Right lobe of liver (tissue), 6 donors: ENCODE measurements around the gene KDELR3. TPM values are rescaled to one million over a fixed set of nuclear protein-coding genes. Genes with fewer than 3 reads are reported as not detected.

Experiments used
- ATAC-seq, 4 donors: fragments of 200-7000 bp; cut with Tn5 transposase; one replicate each; pipeline ENCODE4 v1.9.1; 2020; ENCODE audit warnings: mild to moderate bottlenecking in 4 of 4, moderate library complexity in 4 of 4
- DNase-seq, 3 donors: peaks; one replicate each; pipeline ENCODE4 v3.0.0-alpha.2; 2020
- H3K27ac ChIP-seq, 3 donors: fragments of 200-600 bp; one replicate each; pipeline ENCODE4 v1.8.0; 2022
- H3K27me3 ChIP-seq, 2 donors: fragments of 200-600 bp; one replicate each; pipeline ENCODE4 v1.8.0; 2022
- H3K36me3 ChIP-seq, 4 donors: fragments of 200-600 bp; sonication (generic) in 1 of 4; one replicate each; pipeline versions ENCODE4 v1.5.1 to v1.8.0; 2017 to 2022; ENCODE audit warnings: control low read depth in 1 of 4
- H3K4me1 ChIP-seq, 4 donors: fragments of 200-600 bp; sonication (generic) in 1 of 4; one replicate each; pipeline versions ENCODE4 v1.5.1 to v1.8.0; 2017 to 2022; ENCODE audit warnings: control low read depth in 1 of 4
- H3K4me3 ChIP-seq, 3 donors: fragments of 200-600 bp; one replicate each; pipeline ENCODE4 v1.8.0; 2022
- H3K9me3 ChIP-seq, 4 donors: fragments of 200-600 bp; sonication (generic) in 1 of 4; one replicate each; pipeline versions ENCODE4 v1.5.1 to v1.8.0; 2017 to 2022; ENCODE audit warnings: control low read depth in 1 of 4
- POLR2A ChIP-seq: fragments of 450-650 bp; IDR thresholded peaks from one replicate; pipeline ENCODE4 v1.6.1; 2017; ENCODE audit warnings: antibody characterized with exemption, mild to moderate bottlenecking
- WGBS: methylation state at CpG from one replicate; pipeline ENCODE4 v1.1.6; 2018; ENCODE audit warnings: low coverage, low lambda C conversion rate; ENCODE audit not compliant: insufficient coverage; ENCODE audit errors: missing lambda C conversion rate; 5-methylcytosine and 5-hydroxymethylcytosine counted together
- intact Hi-C, 2 donors: fragments of 100-400 bp; cut with DNase I; formaldehyde crosslinking; loops; one replicate each; pipeline versions ENCODE4 v1.11.2 to v1.14.1; 2022
- total RNA-seq, 6 experiments: library from RNA; depleted of rRNA in 2 of 6; stranded (reverse); fragments of >200 nt in 2 of 6; fragmentation: NEBNext Ultra II Directional in 3 of 6; extraction: Animal tissue kit (Norgen Biotek cat#: 25700) in 3 of 6; gene quantifications; one replicate each; pipeline versions ENCODE4 v1.1.0 to v1.2.4, GENCODE V29; 2016 to 2023
- TF ChIP-seq, protein P1 (sequence below), 4 donors: fragments of 200-600 bp in 3 of 4; fragments of 450-650 bp in 1 of 4; IDR thresholded peaks; one replicate each; pipeline versions ENCODE4 v1.5.1 to v1.8.0; 2016 to 2022; ENCODE audit warnings: antibody characterized with exemption in 4 of 4, mild to moderate bottlenecking in 2 of 4
- donor health status: DM: no; HTN: yes; CAD: no.
- donor health status: DM: no; HTN: no; CAD: no.
- donor health status: DM: no; HTN: no; CAD: no.
- donor health status: DM: no; HTN: yes; CAD: no.
- donor health status: DM: no; HTN: yes; CAD: no.

KDELR3 gene
- total RNA-seq, 6 experiments from 2014 or later = 2.4 to 53.8 (median 12.8) TPM

DNA sequence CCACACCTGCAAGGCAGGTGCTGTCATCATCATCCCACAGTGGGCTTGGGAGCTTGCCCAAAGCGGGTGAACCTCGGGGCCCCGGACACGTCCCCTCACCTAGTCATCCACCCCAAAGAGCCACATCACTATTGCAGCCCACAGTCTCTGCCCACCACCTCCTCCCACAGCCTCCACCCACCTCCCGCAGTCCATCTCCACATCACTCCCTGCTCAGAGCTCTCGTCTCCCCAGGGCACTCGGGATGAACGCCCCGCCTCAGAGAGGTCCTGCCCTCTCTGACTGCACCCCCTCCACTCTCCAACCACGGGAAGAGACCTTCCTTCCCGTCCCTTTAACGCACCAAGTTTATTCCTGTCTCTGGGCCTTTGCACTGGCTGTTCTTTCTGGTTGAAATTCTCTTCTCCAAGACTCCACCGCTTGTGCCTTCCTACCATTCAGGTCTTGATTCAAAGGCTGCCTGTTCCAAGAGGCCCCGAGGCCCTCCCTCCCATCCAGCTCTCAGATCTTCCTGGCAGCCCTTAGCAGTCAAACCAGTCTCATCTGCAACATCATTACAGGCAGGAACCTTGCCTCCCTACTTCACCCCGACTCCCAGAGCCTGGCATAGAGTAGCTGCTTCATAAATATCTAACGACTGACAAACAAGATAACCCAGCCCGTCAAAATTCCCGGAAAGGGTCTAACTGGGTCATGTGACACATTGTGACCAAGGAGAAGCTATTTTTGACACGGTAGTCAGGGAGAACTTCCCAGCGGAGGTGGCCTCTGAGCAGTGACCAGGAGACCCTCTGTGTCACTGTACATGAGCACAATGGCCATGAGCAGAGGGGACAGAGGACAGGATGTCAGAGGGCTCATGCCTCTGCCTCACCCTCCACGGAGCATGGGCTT is 24.0 kb upstream of the KDELR3 start:
- Histone ChIP-seq H3K36me3 (no peaks in the 10 kb centered on the region), H3K4me1 (no peaks in the 10 kb centered on the region), H3K27me3 (no peaks in the 10 kb centered on the region), H3K4me3 (no peak overlapping the region), H3K9me3 (no peaks in the 10 kb centered on the region), H3K27ac (no peak overlapping the region)
- ATAC-seq (no peak), DNase-seq (no peak)
- WGBS = 49% methylated on average over 14 of the region's 21 CpGs
- TF ChIP-seq POLR2A = no peak
- TF ChIP-seq, protein P1, sequence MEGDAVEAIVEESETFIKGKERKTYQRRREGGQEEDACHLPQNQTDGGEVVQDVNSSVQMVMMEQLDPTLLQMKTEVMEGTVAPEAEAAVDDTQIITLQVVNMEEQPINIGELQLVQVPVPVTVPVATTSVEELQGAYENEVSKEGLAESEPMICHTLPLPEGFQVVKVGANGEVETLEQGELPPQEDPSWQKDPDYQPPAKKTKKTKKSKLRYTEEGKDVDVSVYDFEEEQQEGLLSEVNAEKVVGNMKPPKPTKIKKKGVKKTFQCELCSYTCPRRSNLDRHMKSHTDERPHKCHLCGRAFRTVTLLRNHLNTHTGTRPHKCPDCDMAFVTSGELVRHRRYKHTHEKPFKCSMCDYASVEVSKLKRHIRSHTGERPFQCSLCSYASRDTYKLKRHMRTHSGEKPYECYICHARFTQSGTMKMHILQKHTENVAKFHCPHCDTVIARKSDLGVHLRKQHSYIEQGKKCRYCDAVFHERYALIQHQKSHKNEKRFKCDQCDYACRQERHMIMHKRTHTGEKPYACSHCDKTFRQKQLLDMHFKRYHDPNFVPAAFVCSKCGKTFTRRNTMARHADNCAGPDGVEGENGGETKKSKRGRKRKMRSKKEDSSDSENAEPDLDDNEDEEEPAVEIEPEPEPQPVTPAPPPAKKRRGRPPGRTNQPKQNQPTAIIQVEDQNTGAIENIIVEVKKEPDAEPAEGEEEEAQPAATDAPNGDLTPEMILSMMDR (IDR thresholded peaks at IDR 0.05) = no peak
- intact Hi-C loops = no loop called here

DNA sequence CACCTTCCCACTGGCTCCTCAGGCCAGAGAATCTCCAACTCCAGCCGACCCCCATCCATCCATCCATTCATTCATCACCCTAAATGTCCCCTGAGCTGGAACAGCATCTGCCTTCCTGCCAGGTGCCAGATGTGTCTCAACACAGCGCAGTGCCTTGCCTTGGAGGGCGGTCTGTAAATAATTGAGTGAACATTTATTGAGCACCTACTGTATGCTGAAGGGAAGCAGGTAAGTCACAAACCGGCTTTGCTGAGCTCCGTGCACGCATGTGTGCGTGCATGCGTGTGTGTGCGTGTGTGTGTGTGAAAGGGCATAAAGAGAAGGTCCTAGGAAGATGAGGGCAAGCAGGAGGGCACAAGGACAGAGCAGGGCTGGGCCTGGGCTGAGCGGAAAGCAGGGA is 23.1 kb upstream of the KDELR3 start:
- 85% methylated on average over 9 of the region's 10 CpGs for WGBS
- H3K4me1 ChIP-seq = no peaks in the 10 kb centered on the region
- TF ChIP-seq POLR2A = no peak
- TF ChIP-seq, protein P1 (IDR thresholded peaks at IDR 0.05) = no peak
- no peak overlapping the region for H3K27ac ChIP-seq
- no peak overlapping the region for H3K4me3 ChIP-seq
- no peaks in the 10 kb centered on the region for H3K9me3 ChIP-seq
- no peaks in the 10 kb centered on the region for H3K27me3 ChIP-seq
- H3K36me3 ChIP-seq = no peaks in the 10 kb centered on the region
- DNase-seq (no peak), ATAC-seq (no peak)
- intact Hi-C loops = no loop called here

DNA sequence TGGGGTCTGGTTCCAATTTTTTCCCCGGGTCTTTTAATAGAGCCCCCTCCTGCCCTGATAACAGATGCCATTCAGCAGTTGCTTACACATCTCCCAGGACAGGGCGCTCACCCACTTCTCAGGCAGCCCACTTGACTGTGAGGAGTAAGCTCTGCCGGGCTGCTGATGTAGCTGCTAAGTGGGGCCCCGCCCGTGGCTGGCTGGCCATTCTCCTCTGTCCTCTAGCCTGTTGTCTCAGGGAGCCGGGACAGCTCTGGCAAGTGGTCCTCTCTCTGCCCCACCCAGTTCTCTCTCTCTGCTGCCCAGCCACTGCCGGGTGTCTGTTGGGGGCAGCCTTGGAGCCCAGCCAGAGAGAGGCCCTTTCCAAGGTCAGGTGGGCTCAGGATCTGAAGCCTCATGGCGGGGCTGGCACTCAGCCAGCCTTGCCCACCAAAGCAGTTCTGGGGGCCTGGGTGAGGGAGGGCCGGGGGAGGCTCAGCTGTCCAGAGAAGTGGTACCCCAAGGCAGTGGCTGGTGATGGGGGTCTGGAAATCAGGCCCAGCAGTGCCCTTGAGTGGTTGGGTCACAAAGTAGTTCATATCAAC is 21.8 kb upstream of the KDELR3 start:
- no peak overlapping the region for H3K27ac ChIP-seq
- intact Hi-C loops = no loop called here
- 53% methylated on average over 3 of the region's 9 CpGs for WGBS
- TF ChIP-seq POLR2A = no peak
- TF ChIP-seq, protein P1 (IDR thresholded peaks at IDR 0.05) = no peak
- H3K4me3 ChIP-seq = no peak overlapping the region
- H3K4me1 ChIP-seq = no peaks in the 10 kb centered on the region
- H3K27me3 ChIP-seq = no peaks in the 10 kb centered on the region
- no peak for ATAC-seq
- H3K36me3 ChIP-seq = no peaks in the 10 kb centered on the region
- no peaks in the 10 kb centered on the region for H3K9me3 ChIP-seq
- DNase-seq = no peak

- DNase-seq (no peak), ATAC-seq (peak in 1 of 4 donors; percentile 41)
- no peaks in the 10 kb centered on the region for H3K36me3 ChIP-seq
- H3K27ac ChIP-seq = no peak overlapping the region
- no peaks in the 10 kb centered on the region for H3K9me3 ChIP-seq
- H3K4me3 ChIP-seq = no peak overlapping the region
- intact Hi-C loops = no loop called here
- 39% methylated on average over 3 of the region's 14 CpGs for WGBS
- no peaks in the 10 kb centered on the region for H3K27me3 ChIP-seq
- H3K4me1 ChIP-seq = no peaks in the 10 kb centered on the region
- TF ChIP-seq POLR2A = no peak
- TF ChIP-seq, protein P1 (IDR thresholded peaks at IDR 0.05) = no peak
Measured at GRCh38 chr22:38448945-38449745, 18.8 kb upstream of the KDELR3 start.
